NCI-H2107 (cell line): ENCODE measurements around the gene DCAF6.

Experiments used
- DNase-seq: peaks from one replicate; lab custom pipeline; 2025; lab: John Stamatoyannopoulos, UW

DCAF6 gene

GRCh38 chr1:168106274-168106673 is 169.8 kb downstream of the DCAF6 start:
- no peak for DNase-seq

- no peak for DNase-seq
These were observed 174.5 kb downstream of the DCAF6 start for GRCh38 chr1:168110896-168111545.

GRCh38 chr1:168112673-168113305 is 176.3 kb downstream of the DCAF6 start:
- peak; percentile 85 for DNase-seq

GRCh38 chr1:168114845-168115244 is 178.4 kb downstream of the DCAF6 start:
- DNase-seq = no peak

GRCh38 chr1:168116327-168116799 is 179.9 kb downstream of the DCAF6 start:
- DNase-seq = peak; percentile 85

- no peak for DNase-seq
These were observed 183.3 kb downstream of the DCAF6 start for GRCh38 chr1:168119750-168120149.

- DNase-seq = no peak
These were observed 185.0 kb downstream of the DCAF6 start for GRCh38 chr1:168121401-168122011.

- DNase-seq = no peak
These were observed 188.6 kb downstream of the DCAF6 start for GRCh38 chr1:168125051-168125450.
